Amniotic epithelial cell (primary cell): ENCODE data around the gene PDE6B.
"Not testable (repeated sequence)": the region's sequence is repeated elsewhere in the genome, so short reads cannot be mapped to it uniquely, and the experiment has no call there.

Experiments used
- DNase-seq: peaks from one replicate; pipeline ENCODE4 v3.0.0-alpha.2; 2010; ENCODE audit warnings: low read depth

The PDE6B gene

GRCh38 chr4:669806-670559 is 44.6 kb downstream of the PDE6B start:
- not testable (repeated sequence) for DNase-seq

GRCh38 chr4:671769-672168 is 46.4 kb downstream of the PDE6B start:
- DNase-seq: no peak

- no peak for DNase-seq
Observed at GRCh38 chr4:673349-674091, 48.1 kb downstream of the PDE6B start.

GRCh38 chr4:674172-675035 is 49.0 kb downstream of the PDE6B start, which contains the start of the genes ATP5ME and MYL5:
Gene ATP5ME (minus strand): TSS chr4:674276. CDS start chr4:674247, 29 bp downstream.
Gene MYL5 (plus strand): TSS chr4:674542. CDS start chr4:678027, 3,485 bp downstream.
- DNase-seq: peak; percentile 91

GRCh38 chr4:675036-675882 is 49.9 kb downstream of the PDE6B start:
- DNase-seq: no peak

- no peak for DNase-seq
Observed at GRCh38 chr4:675980-676870, 50.9 kb downstream of the PDE6B start.

GRCh38 chr4:676871-677235 is 51.5 kb downstream of the PDE6B start:
- no peak for DNase-seq

GRCh38 chr4:677431-678293 is 52.3 kb downstream of the PDE6B start:
- DNase-seq: peak; percentile 30

GRCh38 chr4:678331-679103 is 53.1 kb downstream of the PDE6B start:
- DNase-seq: no peak

GRCh38 chr4:679104-679481 is 53.7 kb downstream of the PDE6B start:
- DNase-seq: no peak

- DNase-seq: no peak
Observed at GRCh38 chr4:679629-680028, 54.3 kb downstream of the PDE6B start.

GRCh38 chr4:680091-680490 is 54.7 kb downstream of the PDE6B start:
- no peak for DNase-seq

- DNase-seq: no peak
Observed at GRCh38 chr4:680551-680927, 55.2 kb downstream of the PDE6B start.

GRCh38 chr4:680928-681645 is 55.7 kb downstream of the PDE6B start:
- DNase-seq: no peak

GRCh38 chr4:681736-682451 is 56.5 kb downstream of the PDE6B start:
- no peak for DNase-seq

GRCh38 chr4:682490-683172 is 57.3 kb downstream of the PDE6B start:
- DNase-seq: no peak
